Measurements from ENCODE around the gene TCP10L. TPM values are rescaled to one million over a fixed set of nuclear protein-coding genes. Genes with fewer than 3 reads are reported as not detected.

The TCP10L gene
- total and polyA plus RNA-seq, 2 of the 13 experiments (the other 11 are each of a cell fraction or from before 2014, with no cell fraction given): 0.90 to 2.4 TPM

DNA sequence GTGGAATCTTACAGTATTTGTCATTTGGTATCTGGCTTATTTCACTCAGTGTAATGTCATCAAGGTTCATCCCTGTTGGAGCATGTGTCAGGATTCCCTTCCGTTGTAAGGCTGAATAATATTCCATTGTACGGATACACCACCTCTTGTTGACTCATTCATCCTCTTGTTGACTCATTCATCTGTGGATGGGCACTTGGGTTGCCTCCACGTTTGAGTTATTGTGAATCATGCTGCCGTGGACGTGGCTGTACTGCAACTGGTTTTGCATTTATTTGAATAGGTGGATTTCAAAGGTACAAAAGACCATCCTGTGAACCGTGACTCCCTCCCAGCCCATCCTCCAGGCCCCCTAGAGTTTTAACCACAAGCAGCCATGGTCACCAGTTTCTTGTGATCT is 11.9 kb upstream of the TCP10L start (continued):
- no peak for TF ChIP-seq ZBTB8A (CRISPR knock-in tag; IDR thresholded peaks at IDR 0.05; ENCODE audit: borderline replicate concordance, low read depth)
- TF ChIP-seq TEAD2 (CRISPR knock-in tag; IDR thresholded peaks at IDR 0.05): no peak
- TF ChIP-seq, protein P1, sequence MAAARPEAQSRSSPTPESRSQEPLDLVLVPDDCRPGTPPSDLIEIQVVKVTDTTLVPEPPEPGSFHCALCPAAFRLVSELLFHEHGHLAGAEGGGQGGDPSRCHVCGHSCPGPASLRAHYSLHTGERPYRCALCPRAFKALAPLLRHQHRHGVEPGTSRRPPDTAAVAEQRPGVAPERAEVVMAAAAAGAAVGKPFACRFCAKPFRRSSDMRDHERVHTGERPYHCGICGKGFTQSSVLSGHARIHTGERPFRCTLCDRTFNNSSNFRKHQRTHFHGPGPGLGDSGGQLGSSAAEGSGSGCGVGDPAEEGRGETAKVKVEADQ (CRISPR knock-in tag; IDR thresholded peaks at IDR 0.05; ENCODE audit: borderline replicate concordance): no peak
- no peak for TF ChIP-seq ZNF563 (CRISPR knock-in tag; IDR thresholded peaks at IDR 0.05)
- TF ChIP-seq, protein P2, sequence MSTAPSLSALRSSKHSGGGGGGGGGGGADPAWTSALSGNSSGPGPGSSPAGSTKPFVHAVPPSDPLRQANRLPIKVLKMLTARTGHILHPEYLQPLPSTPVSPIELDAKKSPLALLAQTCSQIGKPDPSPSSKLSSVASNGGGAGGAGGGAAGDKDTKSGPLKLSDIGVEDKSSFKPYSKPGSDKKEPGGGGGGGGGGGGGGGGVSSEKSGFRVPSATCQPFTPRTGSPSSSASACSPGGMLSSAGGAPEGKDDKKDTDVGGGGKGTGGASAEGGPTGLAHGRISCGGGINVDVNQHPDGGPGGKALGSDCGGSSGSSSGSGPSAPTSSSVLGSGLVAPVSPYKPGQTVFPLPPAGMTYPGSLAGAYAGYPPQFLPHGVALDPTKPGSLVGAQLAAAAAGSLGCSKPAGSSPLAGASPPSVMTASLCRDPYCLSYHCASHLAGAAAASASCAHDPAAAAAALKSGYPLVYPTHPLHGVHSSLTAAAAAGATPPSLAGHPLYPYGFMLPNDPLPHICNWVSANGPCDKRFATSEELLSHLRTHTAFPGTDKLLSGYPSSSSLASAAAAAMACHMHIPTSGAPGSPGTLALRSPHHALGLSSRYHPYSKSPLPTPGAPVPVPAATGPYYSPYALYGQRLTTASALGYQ (CRISPR knock-in tag; IDR thresholded peaks at IDR 0.05): 0 out of 2 replicates have a peak, but pooled peaks have one; percentile 46
- TF ChIP-seq, protein P3, sequence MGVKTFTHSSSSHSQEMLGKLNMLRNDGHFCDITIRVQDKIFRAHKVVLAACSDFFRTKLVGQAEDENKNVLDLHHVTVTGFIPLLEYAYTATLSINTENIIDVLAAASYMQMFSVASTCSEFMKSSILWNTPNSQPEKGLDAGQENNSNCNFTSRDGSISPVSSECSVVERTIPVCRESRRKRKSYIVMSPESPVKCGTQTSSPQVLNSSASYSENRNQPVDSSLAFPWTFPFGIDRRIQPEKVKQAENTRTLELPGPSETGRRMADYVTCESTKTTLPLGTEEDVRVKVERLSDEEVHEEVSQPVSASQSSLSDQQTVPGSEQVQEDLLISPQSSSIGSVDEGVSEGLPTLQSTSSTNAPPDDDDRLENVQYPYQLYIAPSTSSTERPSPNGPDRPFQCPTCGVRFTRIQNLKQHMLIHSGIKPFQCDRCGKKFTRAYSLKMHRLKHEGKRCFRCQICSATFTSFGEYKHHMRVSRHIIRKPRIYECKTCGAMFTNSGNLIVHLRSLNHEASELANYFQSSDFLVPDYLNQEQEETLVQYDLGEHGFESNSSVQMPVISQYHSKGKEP (CRISPR knock-in tag; IDR thresholded peaks at IDR 0.05): no peak
- TF ChIP-seq ARNT2 (CRISPR knock-in tag; IDR thresholded peaks at IDR 0.05; ENCODE audit: low read depth): no peak
- TF ChIP-seq ZNF672 (CRISPR knock-in tag; IDR thresholded peaks at IDR 0.05): no peak
- TF ChIP-seq CBX5 (CRISPR knock-in tag; IDR thresholded peaks at IDR 0.05; ENCODE audit: borderline replicate concordance): 0 out of 2 replicates have a peak, but pooled peaks have one; percentile 24
- TF ChIP-seq ZNF737 (CRISPR knock-in tag; IDR thresholded peaks at IDR 0.05; ENCODE audit: borderline replicate concordance): no peak
- TF ChIP-seq, protein P4, sequence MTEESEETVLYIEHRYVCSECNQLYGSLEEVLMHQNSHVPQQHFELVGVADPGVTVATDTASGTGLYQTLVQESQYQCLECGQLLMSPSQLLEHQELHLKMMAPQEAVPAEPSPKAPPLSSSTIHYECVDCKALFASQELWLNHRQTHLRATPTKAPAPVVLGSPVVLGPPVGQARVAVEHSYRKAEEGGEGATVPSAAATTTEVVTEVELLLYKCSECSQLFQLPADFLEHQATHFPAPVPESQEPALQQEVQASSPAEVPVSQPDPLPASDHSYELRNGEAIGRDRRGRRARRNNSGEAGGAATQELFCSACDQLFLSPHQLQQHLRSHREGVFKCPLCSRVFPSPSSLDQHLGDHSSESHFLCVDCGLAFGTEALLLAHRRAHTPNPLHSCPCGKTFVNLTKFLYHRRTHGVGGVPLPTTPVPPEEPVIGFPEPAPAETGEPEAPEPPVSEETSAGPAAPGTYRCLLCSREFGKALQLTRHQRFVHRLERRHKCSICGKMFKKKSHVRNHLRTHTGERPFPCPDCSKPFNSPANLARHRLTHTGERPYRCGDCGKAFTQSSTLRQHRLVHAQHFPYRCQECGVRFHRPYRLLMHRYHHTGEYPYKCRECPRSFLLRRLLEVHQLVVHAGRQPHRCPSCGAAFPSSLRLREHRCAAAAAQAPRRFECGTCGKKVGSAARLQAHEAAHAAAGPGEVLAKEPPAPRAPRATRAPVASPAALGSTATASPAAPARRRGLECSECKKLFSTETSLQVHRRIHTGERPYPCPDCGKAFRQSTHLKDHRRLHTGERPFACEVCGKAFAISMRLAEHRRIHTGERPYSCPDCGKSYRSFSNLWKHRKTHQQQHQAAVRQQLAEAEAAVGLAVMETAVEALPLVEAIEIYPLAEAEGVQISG (CRISPR knock-in tag; IDR thresholded peaks at IDR 0.05): no peak
- TF ChIP-seq ZFP36 (IDR thresholded peaks at IDR 0.05; ENCODE audit: borderline replicate concordance, low read depth, low read length, partially characterized antibody): no peak
- TF ChIP-seq SCMH1 (CRISPR knock-in tag; IDR thresholded peaks at IDR 0.05; ENCODE audit: borderline replicate concordance): no peak
- peak; percentile 94 for TF ChIP-seq FOXA3 (CRISPR knock-in tag; IDR thresholded peaks at IDR 0.05)
- TF ChIP-seq SOX13 (IDR thresholded peaks at IDR 0.05): peak; percentile 69; the same call in 1 of the 2 replicates
- TF ChIP-seq SOX13 (CRISPR knock-in tag; conservative IDR thresholded peaks at IDR 0.05 in 1 of 2, IDR thresholded peaks at IDR 0.05 in 1 of 2): peak in 1 of 2 experiments; percentile 87; a peak in 2 of 4 replicates
- TF ChIP-seq GTF2F1 (IDR thresholded peaks at IDR 0.05; ENCODE audit: low read length): no peak
- TF ChIP-seq, protein P5, sequence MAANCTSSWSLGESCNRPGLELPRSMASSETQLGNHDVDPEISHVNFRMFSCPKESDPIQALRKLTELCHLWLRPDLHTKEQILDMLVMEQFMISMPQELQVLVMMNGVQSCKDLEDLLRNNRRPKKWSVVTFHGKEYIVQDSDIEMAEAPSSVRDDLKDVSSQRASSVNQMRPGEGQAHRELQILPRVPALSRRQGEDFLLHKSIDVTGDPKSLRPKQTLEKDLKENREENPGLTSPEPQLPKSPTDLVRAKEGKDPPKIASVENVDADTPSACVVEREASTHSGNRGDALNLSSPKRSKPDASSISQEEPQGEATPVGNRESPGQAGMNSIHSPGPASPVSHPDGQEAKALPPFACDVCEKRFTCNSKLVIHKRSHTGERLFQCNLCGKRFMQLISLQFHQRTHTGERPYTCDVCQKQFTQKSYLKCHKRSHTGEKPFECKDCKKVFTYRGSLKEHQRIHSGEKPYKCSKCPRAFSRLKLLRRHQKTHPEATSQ (CRISPR knock-in tag; IDR thresholded peaks at IDR 0.05; ENCODE audit: borderline replicate concordance): no peak
- TF ChIP-seq KLF9 (CRISPR knock-in tag; IDR thresholded peaks at IDR 0.05; ENCODE audit: low read depth): no peak
- no peak for TF ChIP-seq ZNF383 (CRISPR knock-in tag; IDR thresholded peaks at IDR 0.05; ENCODE audit: borderline replicate concordance)
- no peak for TF ChIP-seq ZNF772 (CRISPR knock-in tag; IDR thresholded peaks at IDR 0.05)

All from HepG2 (cell line).